Left forelimb (tissue), 1 donor: Measurements from ENCODE around the gene NAA16.
"Not testable (repeated sequence)": the region's sequence is repeated elsewhere in the genome, so short reads cannot be mapped to it uniquely, and the experiment has no call there.

ENCODE experiments used
- DNase-seq: peaks from one replicate; pipeline ENCODE4 v3.0.0-alpha.2; 2018; ENCODE audit warnings: low spot score

The NAA16 gene

DNA sequence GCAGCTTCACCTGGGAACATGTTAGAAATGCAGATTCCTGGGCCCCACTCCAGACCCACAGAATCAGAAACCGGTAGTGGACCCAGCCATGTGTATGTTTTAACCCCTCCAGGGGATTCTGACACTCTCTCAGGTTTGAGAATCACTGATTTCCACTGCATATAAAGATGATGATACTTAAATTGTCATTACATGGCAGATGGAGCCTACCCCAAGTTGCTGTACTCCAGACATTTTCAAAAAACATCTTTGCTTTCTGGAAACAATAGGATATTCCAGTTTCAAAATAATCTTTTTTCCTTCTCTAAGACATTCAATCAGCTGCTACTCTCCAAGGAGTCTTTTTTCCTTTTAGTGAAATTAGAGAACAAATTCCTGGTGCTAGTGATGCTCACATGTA is 97.7 kb downstream of the NAA16 start:
- peak; percentile 63 for DNase-seq

DNA sequence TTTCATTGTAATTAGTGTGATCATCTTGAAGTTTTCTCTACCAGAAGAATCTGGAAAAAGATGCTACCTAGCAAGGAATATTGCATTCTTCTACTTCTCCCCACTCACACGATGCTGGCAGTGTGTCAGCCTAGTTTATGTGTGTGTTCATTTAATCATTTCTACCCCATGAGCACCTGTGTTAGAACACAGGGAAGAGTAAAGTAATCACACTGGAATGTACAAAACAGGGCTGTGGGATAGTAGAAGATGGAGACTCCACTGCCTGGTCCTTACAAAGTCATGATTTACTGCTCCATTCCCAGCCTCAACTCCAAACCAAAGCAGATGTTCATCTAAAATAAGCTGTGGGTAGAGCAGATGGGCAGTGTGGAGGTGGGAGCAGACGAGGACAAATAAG is 98.5 kb downstream of the NAA16 start:
- no peak for DNase-seq

DNA sequence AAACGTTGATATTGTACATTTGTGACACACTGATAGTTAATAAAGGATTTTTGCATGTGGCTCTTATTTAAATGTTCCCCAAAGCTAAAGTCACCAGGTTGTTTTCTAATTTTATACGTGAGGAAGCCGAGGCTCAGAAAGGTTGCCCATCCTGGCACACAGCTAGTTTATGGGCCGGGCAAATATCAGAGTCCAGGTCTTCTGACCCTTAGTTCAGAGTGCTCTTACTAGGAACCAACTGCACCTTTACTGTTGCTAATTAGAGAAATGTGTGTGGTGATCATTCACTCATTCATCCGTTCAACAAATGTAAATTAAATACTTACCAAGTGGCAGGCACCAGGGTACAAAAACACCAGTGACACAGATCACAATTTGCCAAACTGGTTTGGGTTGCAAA is 100.0 kb downstream of the NAA16 start:
- peak; percentile 6 for DNase-seq

DNA sequence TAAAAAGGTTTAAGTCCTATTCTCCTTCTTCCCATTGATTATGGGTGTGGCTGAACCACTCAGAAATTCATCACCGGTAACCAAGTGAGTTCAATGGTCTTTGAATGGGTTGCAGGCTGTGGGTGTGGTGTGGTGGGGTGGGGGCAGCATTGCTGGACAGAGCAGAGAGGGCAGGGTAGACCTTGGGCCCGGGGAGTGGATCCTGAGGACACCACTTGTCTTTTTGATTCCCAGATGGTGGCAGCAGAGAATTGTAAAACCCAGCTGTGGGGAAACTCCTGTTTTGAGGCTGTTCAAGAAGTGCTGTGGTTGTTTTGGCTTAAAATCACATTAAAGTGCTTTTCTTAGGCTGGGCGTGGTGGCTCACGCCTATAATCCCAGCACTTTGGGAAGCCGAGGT is 100.5 kb downstream of the NAA16 start:
- DNase-seq = peak; percentile 65

DNA sequence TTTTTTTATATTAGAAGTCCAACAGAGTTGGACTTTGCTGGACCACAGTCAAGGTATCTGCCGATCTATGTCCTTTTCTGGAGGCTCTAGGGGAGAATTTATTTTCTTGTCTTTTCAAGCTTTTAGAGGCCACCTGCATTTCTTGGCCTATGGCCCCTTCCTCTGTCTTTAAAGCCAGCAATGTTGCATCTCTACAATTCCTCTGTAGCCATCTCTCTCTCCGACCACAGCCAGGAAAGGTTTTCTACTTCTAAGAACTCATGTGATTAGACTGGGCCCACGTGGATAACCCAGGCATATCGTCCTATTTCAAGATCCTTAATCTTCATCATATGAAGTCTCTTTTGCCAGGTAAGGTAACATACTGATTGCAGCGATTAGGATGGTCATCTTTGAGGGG is 102.8 kb downstream of the NAA16 start:
- no peak for DNase-seq

DNA sequence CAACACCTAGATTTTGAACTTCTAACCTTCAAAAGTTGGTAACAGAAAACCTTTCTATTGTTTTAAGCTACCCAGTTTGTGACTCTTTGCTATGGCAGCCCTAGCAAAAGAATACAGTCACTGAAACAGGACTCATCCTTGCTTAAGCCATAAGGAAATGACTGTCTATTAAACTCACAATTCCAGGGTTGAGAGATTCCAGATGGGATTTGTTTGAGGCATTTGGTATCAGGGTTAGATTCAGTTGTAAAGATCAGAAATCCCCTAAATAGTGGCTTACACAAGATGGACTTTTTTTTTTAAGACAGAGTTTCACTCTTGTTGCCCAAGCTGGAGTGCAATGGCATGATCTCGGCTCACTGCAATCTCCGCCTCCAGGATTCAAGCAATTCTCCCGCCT is 105.2 kb downstream of the NAA16 start:
- no peak for DNase-seq

DNA sequence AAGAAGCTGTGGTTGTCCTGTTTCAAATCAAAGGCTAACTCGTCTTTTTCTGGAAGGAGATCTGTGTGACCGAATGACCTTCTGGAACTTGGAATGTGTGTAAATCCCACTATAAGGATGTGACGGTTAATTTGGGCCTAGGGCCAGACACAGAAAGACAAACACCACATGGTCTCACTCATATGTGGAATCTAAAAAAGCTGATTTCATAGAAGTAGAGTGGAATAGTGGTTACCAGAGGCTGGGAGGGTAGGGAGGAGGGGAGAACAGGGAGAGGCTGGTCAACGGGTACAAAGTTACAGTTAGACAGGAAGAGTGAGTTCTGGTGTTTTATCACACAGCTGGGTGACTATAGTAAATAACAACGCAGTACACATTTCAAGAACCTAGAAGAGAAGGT is 107.0 kb downstream of the NAA16 start:
- DNase-seq = no peak

DNA sequence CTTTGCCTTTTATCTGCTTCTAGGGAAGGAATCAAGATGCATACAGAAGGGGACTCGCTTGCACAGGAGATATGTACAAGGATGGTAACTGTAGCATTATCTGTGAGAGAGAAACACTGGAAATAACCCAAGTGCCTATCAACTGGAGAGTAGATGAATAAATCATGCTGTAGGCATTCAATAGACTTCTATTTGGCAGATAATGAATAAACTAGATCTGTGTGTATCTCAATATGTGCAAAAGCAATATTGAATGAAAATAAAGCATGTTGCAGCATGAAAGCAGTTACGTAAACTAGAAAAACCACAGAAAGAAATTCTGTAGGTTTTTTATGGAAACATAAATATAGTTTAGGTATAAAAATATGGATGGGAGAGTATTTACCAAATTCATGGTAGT is 107.7 kb downstream of the NAA16 start:
- no peak for DNase-seq

DNA sequence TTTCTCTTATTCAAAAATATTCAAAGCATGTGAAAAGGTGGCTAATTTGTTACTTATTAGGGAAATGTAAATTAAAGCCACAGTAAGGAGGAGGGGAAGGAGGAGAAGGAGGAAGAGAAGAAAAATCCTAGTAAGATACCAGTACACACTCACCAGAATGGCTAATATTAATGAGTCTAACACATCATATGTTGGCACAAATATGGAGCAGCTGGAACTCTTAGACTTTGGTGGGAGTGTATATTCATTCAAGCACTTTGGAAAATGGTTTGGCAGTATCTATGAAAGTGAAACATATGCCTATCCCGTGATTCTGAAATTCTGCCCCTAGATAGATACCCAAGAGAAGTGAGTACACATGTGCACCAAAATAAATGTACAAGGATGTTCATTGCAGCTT is 108.1 kb downstream of the NAA16 start:
- no peak for DNase-seq

DNA sequence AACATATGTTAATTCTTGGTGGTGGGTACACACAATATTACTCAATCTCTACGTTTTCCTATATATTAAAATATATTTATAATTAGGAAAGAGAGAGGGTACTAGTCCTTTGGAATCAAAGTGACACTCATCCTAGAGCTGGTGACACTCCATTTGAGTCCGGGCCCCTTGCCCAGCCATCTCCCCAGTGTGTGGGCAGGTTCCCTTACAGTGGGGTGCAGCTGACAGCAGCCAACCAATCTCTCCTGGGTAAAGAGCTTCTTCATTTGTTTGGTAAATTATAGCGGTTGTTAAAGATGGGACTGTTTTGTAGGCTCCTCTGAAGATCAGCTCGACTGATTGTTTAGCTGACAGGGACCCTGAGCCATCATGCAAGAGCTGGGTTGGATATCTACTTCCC is 109.1 kb downstream of the NAA16 start:
- DNase-seq = no peak

DNA sequence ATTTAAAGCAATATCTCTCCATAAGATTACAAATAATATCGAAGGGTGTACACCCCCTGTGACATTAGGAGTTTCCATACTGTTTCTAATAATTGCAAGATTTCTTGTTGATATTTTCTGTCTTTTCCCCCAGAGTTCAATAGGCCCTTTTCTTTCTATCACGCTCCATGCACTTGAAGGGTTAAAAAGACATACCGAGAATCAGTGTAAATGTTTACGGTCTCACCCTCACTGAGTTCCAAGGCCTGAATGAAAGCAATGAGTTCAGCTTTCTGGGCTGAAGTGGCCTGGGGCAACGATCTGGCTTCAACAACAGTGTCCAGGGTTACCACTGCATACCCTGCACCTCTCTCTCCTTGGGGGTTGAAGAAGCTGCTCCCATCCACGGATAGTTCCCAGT is 110.3 kb downstream of the NAA16 start:
- not testable (repeated sequence) for DNase-seq

DNA sequence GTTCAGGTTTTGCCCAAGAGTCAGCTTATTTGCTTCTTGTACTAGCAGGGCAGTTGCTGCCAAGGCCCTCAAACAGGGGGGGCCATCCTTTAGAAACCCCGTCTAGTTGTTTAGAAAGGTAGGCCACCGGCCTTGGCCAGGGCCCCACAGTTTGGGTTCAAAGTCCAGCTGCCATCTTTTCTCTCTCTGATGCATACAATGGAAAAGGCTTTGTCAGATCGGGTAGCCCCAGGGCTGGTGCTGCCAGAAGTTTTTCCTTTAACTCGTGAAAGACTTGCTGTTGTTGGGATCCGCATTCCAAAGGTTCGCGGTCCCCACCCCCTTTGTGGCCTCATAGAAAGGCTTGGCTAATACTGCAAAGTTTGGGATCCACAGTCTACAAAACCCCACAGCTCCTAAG is 110.9 kb downstream of the NAA16 start:
- DNase-seq = not testable (repeated sequence)

DNA sequence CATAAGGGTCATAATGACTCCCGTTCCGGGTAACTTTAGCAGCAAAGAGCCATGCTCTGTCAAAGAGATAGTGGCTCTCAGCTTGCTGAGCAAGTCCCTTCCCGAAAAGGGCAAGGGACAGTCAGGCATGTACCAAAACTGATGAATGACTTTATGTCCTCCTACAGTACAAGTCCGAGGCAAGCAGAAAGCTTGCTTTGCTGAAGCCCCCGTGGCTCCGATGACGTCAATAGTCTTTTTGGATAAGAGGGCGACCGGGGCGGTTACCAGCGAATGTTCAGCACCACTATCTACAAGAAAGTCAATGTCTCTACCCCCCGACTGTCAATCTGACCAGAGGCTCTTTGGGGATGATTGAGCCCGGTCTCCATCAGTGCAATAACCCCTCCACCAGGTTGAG is 112.2 kb downstream of the NAA16 start:
- not testable (repeated sequence) for DNase-seq

DNA sequence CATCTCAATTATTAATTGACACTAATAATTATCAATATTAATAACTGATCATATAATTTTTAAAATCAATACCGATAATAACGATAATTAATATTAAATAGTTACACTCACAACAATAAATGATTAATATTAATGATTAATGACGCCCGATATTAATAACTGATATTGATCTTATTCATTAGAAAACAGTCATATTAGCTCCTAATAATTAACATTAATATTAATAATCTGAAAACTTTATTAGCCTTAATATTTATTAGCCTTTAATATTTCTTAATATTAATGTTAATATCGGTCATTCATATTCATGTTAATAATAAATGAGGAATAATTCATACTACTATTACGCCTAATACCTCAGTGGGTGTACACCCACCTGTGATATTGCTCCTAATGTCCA is 113.6 kb downstream of the NAA16 start:
- DNase-seq = not testable (repeated sequence)

DNA sequence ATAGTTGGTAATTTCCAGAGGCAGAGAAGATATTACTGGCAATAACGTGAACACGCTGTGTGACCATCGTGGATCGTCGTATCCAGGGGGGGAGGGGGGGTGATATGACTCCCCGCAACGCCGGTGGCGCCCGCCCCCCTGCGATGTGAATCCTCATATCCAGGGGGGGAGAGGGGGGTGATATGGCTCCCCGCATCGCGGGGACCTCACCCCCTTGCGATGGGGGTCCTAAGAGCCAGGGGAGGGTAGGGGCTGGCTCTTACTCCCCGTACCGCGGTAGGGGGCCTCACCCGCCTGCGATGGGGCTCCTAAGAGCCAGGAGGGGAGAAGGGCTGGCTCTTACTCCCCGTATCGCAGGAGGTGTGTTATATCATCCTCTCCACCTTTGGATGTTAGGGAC is 115.0 kb downstream of the NAA16 start:
- DNase-seq = no peak
